Measurements from ENCODE around the gene GPR34.

- TF ChIP-seq REST (IDR thresholded peaks at IDR 0.05) = no peak
- TF ChIP-seq CTCF (IDR thresholded peaks at IDR 0.05; ENCODE audit: low read depth, low read length, missing input control) = no peak
- TF ChIP-seq GABPA (IDR thresholded peaks at IDR 0.05 in 1 of 2, conservative IDR thresholded peaks at IDR 0.05 in 1 of 2) = no peak
- TF ChIP-seq FOXA1 (IDR thresholded peaks at IDR 0.05) = no peak
- TF ChIP-seq EGR1 (IDR thresholded peaks at IDR 0.05; ENCODE audit: low read depth in 2 of 2) = no peak
Observed at GRCh38 chrX:41733939-41734338, 45.2 kb downstream of the GPR34 start.

All from liver (tissue), 3 donors.